GM12892 (cell line): Measurements from ENCODE around the gene APOB.
"Not testable (repeated sequence)": the region's sequence is repeated elsewhere in the genome, so short reads cannot be mapped to it uniquely, and the experiment has no call there.

ENCODE experiments used
- DNase-seq: peaks from one replicate; pipeline ENCODE4 v3.0.0; 2011; ENCODE audit not compliant: insufficient read length
- FAIRE-seq: peaks from 2 replicates; lab custom pipeline; 2011; peaks lifted over from hg19 to GRCh38; lab: Jason Lieb, UNC
- POLR2A ChIP-seq: IDR thresholded peaks from 2 replicates; pipeline ENCODE4 v1.6.1; 2011; ENCODE audit warnings: low read depth, low read length, control low read depth
- POLR2AphosphoS5 ChIP-seq: IDR thresholded peaks from 2 replicates; pipeline ENCODE4 v1.6.1; 2011; ENCODE audit warnings: low read depth, low read length, control low read depth
- TAF1 ChIP-seq: IDR thresholded peaks from 2 replicates; pipeline ENCODE4 v1.6.1; 2011; ENCODE audit warnings: low read depth, mild to moderate bottlenecking, control low read depth, low read length, borderline replicate concordance

APOB gene

DNA sequence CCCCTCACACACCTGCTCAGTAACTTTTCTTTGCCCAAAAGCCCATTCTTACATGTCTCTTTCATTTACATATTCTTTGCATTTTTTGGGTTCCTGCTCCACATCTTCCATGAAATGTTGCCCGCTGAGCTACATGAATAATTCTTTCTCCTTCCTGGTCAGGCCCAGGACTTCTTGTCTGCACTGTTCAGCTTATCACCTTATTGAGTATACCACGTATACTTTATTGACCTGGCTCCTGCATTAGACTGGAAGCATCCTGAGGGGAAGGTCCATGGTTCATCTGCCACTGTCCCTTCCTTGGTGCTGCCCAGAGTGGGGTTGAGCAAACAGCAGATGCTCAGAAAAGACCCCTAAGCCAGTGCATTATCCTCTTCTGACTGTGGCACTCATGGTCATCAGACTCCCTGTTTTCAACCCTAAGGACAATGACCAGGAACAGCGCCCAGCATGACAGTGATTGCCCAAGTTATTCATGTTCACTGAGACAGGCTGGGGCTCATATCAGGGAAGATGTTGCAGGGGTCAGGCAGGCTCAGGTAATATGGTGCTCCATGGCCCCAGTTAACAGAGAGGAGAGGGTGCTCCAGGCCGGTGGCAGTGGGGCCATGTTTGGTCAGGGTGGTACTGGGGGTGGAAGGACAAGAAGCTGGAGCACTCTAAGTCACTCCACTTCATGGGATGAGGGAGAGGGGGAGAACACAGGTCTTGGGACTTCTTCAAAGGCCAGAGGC, 7.7 kb downstream of the APOB start:
- TF ChIP-seq POLR2AphosphoS5 (no peak), POLR2A (no peak), TAF1 (no peak)
- FAIRE-seq (no peak), DNase-seq (no peak)

DNA sequence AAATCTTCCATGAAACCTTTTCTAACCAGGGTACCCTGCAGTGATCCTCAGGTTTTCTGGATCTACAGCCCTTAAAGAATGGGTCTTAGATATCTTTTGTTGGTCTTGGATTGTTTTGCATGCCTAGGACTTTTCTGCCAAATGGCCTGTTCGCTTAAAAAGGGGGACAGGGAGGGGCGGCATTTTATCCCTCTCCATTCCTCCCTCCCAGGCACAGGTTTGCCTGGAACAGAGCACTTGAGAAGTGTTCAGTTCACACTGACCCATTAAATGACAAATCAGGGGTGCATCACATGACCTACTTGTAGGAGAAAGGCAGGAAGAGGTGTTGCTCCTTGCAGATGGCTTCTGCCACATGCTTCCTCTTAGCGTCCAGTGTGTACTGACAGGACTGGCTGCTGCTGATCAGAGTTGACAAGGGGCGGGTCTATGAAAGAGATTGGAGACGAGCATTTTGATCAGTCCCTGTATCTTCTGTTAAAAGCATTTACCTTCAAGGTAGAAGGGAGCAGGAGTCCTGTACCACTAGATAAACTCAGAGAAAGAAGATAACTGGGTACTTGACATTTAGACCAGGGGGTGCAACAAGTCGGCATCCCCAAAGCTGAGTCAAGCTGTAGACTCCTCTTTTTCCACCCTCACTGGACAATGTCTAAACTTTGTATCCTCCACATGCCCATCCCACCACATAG, 8.4 kb downstream of the APOB start:
- DNase-seq: no peak
- FAIRE-seq: no peak
- TF ChIP-seq POLR2A (no peak), POLR2AphosphoS5 (no peak), TAF1 (no peak)

DNA sequence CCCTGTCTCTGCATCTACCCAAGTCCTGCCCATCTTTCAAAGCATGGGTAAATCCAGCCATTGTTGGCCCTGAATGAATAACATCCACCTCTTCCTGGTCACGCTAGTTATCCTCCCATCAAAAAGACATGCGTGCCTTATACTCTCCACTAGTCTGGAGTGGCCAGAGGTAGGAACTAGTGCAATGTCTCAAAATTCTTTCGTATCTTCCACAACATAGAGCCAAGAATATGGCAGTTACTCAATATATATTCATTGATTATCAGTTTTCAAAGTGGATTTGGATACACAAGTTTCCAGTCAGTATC, 8.9 kb downstream of the APOB start:
- DNase-seq: no peak
- TF ChIP-seq POLR2A (no peak), TAF1 (no peak), POLR2AphosphoS5 (no peak)
- no peak for FAIRE-seq

DNA sequence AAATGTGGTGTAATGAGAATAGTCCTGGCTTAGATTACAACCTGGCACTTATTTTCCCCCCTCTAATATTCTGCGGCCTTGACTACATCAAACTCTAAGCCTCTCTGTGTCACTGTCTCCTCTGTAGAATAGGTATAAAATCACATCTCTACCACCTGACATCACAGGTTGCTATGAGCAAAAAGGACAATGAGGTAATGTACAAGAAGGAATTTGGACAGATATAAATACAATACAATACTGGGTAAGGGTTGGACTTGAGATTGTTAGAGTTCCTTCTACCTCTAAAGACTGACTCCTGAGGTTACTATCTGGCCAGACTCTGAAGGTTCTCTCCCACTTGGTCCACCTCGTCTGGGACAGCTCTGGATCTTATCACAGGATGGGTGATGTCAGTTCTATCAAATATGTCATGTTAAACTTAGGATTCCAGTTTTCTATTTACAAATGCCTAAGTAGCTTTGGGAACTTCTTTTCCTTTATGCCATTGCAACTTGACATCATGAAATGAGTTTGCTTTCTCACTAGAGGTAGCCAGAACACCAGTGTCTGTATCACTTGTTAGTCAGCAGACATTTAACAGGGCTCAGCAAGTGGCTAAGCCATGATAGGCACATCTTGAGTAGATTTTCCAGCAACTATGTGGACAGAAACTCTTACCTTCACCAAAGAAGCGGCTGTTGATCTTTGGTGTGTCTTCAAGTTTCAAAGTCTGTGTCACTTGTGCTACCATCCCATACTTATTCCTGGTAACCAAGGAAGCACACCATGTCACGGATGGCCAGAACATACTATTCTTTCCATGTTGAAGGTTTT, 9.5 kb downstream of the APOB start:
- FAIRE-seq: no peak
- TF ChIP-seq POLR2A: no peak
- TF ChIP-seq TAF1: no peak
- TF ChIP-seq POLR2AphosphoS5: no peak
- no peak for DNase-seq

DNA sequence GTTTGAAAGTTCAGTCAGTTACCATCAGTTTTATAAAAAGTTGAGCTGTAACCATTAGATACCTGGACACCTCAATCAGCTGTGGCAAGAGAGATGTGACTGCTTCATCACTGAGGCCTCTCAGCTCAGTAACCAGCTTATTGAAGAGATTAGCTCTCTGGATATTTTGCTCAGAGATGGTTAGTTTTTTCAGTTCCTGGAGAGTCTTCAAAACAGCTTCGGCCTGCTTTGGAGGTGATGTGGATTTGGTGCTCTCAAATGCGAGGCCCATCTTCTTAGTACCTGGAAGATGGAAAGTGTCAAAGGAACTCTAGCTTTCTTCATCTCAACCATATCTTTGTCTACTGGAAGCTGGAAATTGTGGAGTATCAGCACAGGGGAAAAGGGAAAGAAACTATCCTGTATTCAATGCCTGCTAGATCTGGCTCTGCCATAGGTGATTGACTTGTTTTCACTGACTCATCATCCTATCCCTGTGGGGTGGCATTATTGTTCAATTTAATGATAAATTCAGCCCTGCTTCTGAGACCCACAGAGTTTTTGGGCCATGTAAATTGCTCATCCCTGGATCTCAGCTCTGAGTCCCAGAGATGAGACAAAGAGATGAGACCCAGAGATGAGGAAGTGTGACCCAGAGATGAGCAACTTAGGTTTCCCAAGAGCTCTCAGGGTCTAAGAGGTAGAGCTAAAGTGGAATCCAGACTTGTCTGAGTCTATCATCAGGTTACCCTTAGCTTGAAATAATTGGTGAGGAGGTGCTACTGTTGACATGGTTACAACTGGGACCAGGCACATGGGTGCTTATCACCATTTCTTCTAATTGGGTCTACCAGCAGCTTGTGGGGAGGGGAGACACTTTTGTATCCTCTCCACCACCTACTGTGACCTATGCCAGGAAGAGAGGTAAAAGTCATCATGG, 10.4 kb downstream of the APOB start:
- no peak for DNase-seq
- FAIRE-seq: no peak
- TF ChIP-seq POLR2AphosphoS5 (no peak), POLR2A (no peak), TAF1 (no peak)

DNA sequence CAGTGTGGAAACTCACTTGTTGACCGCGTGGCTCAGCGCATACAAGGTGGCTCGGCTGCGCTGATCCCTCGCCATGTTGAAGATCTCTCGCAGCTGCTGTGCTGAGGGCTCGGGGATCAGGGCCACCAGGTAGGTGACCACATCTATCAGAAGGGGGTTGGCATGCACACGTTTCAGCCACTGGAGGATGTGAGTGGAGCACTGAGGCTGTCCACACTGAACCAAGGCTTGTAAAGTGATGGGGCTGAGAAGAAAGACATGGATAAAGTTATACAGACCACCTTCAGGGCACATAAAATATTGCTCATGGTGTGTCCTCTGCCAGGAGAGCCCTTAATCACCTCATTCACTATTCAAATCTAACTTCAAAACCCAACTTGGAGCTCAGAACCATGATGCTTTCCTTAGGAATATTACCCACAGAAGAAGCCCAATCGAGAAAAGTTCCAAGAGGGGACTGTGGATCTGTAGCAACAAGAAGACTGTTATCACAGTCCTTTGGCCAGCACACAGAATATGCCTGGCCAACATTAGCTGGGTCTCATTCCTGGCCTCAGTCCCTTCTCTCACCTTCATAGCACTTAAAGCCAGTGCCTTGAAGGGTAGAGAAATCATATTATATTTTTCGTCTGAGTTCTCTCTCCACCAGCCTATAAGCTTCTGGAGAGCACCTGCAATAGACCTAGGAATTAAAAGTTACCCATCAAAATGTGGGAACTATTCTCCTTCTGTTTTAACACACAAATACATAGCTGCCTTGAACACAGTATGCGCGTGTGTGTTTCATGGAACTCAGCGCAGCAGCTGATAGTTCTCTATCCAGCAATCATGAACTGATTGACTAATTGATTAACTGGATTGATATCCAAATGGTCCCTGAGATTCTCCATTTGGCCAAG, 11.3 kb downstream of the APOB start:
- TF ChIP-seq POLR2AphosphoS5 (no peak), POLR2A (no peak), TAF1 (no peak)

DNA sequence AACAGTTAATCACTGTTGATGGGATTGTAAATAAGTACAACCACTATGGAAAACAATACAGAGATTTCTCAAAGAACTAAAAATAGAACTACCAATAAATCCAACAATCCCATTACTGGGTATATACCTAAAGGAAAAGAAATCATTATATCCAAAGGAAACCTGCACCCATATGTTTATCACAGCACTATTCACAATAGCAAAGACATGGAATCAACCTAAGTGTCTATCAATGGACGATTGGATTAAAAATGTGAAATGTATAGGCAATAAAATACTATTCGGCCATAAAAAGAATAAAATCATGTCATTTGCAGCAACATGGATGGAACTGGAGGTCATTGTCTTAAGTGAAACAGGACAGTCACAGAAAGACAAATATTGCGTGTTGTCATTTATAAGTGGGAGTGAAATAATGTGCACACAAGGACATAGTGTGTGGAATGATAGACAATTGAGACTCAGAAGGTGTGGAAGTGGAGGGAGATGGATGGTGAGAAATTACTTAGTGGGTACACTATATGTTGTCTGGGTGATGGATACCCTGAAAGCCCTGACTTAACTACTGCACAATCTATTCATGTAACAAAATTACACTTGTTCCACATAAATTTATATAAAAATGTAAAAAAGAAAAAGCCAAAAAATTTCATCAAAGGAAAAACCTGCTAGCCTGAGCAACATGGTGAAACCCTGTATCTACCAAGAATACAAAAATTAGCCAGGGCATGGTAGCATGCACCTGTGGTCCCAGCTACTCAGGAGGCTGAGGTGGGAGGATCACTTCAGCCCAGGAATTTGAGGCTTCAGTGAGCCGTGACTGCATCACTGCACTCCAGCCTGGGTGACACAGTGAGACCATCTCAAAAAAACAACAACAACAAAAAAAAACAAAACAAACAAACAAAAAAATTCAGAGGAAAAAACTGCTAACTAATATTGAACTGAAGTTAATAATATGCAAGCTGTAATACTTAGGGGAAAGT, 12.6 kb downstream of the APOB start:
- no peak for DNase-seq
- no peak for FAIRE-seq
- TF ChIP-seq TAF1 (no peak), POLR2A (no peak), POLR2AphosphoS5 (no peak)

More for the DNA sequence above, 11.3 kb downstream of the APOB start:
- no peak for FAIRE-seq
- no peak for DNase-seq

DNA sequence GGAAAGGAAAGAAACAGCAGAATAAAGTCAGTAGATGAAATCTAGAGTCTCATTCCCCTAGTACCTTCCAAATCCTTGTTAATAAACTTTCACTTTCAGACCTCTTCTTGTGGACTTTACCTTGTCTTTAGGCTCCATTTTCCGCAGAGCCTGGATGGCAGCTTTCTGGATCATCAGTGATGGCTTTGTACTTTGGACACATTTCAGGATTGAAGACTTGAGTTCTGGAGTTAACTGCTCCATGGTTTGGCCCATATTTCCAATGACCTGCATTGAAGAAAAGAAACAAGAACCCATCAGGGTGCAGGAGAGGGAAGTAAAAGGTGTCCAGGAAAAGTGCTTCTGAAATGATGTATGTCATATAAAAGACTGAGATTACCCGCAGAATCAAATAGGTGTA, 14.4 kb downstream of the APOB start:
- TF ChIP-seq TAF1 (no peak), POLR2AphosphoS5 (no peak), POLR2A (no peak)
- FAIRE-seq (no peak), DNase-seq (no peak)

DNA sequence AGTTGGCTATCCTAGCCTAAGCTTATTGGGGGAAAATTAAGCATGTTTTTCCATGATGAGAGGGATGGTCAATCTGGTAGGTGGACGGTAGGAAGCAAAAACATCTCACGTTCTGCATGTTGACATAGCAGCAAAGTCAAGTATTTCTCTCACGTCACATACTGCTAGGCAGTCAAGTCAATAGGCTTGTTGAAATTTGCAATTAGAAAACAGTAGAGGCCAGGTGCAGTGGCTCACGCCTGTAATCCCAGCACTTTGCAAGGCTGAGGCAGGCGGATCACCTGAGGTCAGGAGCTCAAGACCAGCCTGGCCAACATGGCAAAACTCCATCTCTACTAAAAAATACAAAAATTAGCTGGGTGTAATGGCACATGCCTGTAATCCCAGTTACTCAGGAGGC, 14.9 kb downstream of the APOB start:
- FAIRE-seq, DNase-seq: not testable (repeated sequence)
